Upper lobe of left lung (tissue), 4 donors: ENCODE results near the gene BRCA1.

Experiments used
- POLR2A ChIP-seq, 4 donors: fragments of 450-650 bp; IDR thresholded peaks; one replicate each; pipeline ENCODE4 v1.5.1; 2016 to 2017; ENCODE audit warnings: antibody characterized with exemption in 4 of 4, mild to moderate bottlenecking in 2 of 4
- TF ChIP-seq, protein P1 (sequence below), 6 experiments: fragments of 450-650 bp in 4 of 6; fragments of 200-600 bp in 2 of 6; sonication (generic) in 2 of 6; IDR thresholded peaks; one replicate each; pipeline ENCODE4 v1.5.1; 2016 to 2019; ENCODE audit warnings: antibody characterized with exemption in 6 of 6

DNA sequence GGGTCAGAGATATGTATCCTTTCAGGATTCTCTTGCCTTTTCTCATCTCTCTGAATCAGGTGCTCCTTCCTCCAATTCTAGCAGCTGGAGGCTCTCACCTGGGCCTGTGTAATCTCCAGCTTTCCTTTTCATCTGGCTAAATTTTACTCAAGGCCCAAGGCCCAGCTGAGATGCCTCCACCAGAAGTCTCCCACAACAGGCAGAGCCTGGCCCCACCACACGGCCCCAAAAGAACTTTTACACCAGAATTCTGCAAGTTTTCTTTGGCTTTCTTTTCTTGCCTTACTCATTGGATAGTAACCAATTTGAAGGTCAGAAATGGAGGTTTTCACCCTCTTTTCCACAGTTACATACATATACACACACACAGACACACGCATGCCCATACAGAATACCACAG lies 85.5 kb downstream of the BRCA1 start:
- TF ChIP-seq, protein P1, sequence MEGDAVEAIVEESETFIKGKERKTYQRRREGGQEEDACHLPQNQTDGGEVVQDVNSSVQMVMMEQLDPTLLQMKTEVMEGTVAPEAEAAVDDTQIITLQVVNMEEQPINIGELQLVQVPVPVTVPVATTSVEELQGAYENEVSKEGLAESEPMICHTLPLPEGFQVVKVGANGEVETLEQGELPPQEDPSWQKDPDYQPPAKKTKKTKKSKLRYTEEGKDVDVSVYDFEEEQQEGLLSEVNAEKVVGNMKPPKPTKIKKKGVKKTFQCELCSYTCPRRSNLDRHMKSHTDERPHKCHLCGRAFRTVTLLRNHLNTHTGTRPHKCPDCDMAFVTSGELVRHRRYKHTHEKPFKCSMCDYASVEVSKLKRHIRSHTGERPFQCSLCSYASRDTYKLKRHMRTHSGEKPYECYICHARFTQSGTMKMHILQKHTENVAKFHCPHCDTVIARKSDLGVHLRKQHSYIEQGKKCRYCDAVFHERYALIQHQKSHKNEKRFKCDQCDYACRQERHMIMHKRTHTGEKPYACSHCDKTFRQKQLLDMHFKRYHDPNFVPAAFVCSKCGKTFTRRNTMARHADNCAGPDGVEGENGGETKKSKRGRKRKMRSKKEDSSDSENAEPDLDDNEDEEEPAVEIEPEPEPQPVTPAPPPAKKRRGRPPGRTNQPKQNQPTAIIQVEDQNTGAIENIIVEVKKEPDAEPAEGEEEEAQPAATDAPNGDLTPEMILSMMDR (IDR thresholded peaks at IDR 0.05): no peak
- no peak for TF ChIP-seq POLR2A (IDR thresholded peaks at IDR 0.05)
